HuH-7.5 (cell line): ENCODE measurements around the gene PDLIM4.
A peak's percentile ranks its signal among the peaks of the same experiment; 100 is the strongest.

Experiments used
- DNase-seq: peaks from one replicate; pipeline ENCODE4 v3.0.0; 2011; ENCODE audit warnings: low spot score

The PDLIM4 gene

DNA sequence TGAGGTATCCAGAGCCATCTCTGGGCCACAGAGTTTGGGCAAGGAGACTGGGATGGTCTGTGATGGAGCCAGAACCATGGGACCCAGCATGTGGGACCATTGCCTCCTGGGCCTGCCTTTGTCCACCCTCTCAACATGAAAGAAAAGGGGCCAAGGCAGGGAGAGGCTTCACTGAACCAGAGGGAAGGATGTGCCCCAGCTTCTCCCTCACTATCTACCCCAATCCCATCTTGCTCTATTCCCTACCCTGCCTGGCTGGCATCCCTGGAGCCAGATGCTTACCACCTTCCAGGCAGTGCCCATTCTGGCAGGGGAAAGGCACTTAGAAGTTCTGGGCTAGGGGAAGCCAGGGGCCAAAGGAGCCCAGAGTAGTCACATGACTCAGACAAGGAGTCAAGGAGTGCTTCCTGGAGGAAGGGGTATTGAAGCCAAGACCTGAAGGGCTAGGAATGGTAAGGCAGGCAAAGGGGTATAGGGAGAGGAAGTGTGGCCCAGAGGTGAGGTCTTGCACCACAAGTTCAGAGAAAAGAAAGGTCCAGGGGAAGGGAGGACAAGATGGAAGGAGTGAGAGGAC is 9.8 kb downstream of the PDLIM4 start:
- DNase-seq: no peak

DNA sequence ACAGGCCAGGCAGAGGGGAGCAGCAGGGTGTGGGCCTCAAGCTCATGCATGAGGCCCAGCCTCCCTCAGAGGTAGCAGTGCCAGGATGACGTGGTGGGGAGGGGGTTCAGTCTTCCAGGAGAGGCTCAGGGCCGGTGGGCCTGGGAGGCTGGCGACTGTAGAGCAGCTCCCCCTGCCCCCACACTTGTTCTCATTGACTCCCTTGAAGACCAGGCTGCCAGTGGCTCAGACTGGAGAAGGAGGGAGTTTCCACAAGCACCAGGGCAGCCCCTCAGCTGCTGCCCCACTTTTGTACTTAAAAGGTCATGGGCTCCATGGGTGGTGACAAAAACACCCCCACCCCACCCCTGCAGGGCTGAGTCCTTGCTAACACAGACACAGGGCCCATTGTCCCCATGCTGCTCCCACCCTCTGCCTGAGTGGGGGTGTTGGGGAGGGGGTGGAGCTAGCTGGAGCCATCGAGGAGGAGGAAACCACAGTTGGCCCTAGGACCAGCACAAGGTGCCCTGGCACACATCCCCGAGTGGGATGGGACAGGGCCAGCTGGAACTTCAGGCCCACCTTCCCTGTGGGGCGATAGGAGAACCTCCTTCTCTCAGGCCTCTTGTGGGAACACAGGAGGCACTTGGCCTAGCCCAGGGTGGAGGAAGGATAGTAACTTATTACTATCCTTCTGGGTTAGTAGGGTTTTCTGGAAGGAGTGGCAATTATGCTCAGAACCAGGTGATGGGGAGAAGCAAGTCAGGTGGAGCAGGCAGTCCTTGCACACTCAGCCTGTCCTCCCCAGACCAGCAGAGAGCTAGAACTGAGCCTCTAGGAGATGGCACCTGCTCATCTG is 10.7 kb downstream of the PDLIM4 start:
- DNase-seq: no peak

DNA sequence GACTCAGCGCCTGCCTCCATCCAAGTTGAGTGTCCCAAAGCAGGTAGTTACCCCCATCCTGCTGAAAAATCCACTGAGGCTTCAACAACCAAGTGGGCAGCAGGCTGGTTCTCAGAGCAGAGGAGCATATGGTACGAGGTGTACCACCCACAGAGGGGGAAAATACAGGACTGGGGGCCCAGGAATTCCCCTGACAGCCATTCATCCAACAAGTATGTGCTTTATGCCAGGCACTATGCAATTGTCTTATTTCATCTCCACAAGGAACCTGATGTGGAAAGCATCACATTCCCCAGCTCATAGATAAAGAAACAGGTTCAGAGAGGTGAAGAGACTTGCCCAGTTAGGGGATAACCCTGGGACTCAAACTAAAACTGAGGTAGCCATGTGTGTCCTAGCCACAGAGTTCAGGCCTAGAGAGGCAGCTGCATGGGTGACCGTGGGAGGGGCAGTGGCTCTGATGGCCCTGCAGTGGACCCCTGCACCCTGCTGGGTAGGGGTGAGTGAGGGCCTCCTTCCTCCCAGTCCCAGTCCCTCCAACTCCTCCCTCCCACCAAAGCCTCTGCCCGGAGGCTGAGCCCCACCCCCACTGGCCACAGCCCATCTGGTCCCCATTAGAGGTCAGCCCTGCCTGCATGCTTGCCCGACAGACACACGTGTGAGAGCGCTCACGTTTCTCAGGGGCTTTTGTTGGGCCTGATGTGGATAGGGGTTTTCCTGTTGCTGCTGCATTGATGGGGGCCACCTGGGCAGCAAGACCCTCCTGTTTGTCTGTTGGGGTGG is 11.5 kb downstream of the PDLIM4 start:
- DNase-seq: no peak

- DNase-seq: no peak
Measured at GRCh38 chr5:132269635-132270334, 12.3 kb downstream of the PDLIM4 start.

- DNase-seq: no peak
Measured at GRCh38 chr5:132270335-132270665, 12.8 kb downstream of the PDLIM4 start.

DNA sequence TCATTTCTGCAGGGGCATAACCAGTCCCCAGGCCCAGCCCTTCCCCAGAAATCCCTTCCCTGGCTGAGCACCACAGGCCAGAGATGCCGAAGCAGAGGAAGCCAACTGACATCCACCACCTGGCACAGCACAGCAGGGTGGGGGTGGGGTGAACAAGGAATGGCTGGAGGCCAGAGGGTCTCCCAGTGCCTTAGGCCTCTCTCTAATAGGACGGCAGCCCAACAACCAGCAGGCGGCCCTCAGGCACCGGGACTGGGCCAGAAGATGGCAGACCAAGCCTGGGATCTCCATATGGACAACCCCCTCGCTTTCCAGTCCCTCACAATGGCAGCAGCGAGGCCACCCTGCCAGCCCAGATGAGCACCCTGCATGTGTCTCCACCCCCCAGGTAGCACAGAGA is 13.2 kb downstream of the PDLIM4 start:
- no peak for DNase-seq

- no peak for DNase-seq
Measured at GRCh38 chr5:132271251-132272246, 14.1 kb downstream of the PDLIM4 start.

DNA sequence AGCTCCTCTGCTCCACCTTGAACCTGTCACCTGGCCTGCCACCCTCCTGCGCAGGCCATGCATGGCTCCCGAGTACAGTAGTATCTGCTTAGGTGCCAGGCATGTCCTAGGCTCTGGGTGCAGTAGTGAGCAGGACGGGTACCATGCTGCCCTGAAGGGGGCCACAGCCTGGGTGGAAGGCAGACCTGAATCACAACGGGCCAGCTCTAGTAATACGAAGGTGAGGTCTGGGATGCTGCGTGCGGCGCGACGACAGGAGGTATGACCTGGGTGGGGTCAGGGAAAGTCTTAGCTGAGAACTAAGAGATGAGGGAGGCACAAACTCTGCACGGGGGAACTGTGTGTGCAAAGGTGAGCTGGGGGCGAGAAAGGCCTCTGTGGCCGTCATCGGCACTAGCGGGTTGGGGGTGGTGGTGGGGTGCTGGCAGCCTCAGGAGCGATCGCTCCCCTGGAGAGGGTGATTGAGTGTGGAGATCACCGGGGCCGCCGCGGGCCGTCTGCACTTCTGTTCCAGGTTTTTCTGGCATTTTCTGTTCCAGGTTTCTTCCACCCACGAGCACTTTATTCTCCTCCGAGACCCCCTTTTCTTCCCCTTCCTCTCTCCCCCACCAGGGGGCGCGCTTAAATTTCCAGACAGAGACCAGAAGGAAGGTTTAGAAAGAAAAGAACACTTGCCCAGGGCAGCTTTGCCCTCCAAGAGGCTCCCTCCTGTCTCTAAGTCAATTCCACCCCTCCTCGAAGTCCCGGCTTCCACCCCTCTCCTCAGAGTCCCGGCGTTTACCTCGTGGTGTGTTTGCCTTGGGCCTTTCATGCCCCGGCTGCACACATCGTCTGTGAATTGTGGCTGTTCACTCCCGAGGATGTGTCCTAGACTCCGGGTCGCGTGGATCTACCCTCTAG is 15.1 kb downstream of the PDLIM4 start:
- DNase-seq: peak; percentile 76

GRCh38 chr5:132273631-132274030 is 16.1 kb downstream of the PDLIM4 start:
- no peak for DNase-seq

DNA sequence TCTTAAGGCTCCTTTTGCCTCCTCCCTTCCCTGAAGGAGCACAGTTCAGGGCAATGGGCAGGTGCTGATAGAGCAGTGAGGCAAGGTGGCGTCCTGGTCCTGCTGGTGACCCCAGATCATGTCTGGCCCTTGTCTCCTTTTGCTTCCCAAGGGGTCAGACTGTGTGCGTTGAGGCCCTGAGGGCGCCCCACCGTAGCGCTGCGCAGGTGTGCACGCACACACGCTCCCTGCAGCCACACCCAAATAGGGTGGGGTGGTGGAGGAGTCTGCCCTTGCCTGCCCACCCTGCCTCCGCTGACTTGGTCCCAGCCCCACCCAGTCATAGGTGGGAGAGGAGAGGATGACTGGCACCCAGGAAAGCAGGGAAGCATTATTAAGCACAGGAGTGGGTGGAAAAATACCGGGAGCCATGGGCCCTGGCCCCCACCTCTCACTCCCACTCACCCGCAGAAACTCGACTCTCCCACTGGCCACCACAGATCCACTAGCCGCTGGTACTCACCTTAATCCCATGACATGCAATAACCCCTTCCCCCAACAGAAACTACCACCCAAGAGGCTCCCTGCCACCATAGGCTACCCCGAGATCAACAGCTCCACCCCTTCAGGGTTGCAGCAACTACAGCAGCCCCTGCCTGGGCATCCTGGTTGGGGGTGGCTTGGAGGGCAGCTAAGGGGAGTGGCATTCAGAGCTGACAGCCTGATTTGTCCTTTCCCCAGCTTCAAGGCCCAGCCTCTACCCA is 16.7 kb downstream of the PDLIM4 start:
- no peak for DNase-seq

GRCh38 chr5:132275367-132276220 is 18.1 kb downstream of the PDLIM4 start:
- no peak for DNase-seq

DNA sequence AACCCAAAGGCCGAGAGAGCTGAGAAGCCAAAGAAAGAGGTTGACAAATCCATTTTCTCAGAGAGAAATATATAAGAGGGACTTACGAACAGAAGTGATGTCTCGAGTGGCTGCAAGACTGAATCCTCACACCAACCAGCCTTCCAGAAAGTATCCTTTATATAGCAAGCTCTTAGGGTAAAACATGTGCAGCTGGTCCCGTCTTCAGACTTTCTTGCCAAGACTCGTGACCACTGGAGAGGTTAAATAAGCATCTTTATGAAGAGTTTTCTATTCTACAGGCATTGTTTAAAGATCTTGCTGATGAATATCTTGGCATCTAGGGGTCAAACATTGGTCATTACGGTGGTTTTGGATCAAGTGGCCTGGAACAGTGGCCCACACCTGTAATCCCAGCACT is 19.8 kb downstream of the PDLIM4 start:
- DNase-seq: no peak

DNA sequence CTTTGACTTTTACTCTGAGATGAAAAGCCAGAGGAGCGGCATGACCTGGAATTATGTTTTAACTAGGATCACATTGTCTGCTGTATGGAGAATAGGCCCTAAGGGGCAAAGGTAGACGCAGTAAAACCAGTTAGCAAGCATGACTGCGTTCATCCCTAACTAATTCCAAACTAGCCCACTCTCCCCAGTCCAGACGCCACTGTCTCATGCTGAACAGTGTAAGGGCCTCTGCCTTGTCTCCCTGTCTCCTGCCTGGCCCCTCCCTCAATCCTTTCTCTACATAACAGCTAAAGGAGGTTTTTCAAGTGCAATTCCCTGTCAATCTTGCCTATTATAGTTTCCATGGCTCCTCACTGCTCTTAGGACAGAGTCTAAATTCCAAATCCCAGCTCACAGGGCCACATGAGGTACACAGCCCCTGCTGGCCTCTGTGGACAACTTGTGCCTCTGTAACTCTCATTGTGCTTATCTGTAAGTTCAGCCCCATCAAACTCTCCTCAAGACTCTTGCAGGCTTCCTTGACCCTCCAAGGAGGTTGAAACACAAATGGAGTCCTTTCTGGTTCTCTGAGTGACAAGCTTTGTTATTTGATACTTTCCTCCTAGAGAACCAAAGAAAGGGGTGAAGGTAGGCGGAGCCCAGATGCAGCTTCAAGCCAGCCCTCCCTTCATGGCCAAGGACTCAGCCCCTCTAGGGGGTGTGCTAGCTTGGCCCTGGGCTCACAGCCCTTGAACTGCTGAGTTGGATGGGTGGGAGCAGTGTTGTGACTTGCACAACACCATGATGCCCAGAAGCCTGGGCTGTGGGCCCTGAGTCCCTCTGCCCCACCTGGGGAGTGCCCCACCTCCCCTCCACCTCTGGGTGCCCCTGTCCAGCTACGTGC is 20.7 kb downstream of the PDLIM4 start:
- peak; percentile 43 for DNase-seq

DNA sequence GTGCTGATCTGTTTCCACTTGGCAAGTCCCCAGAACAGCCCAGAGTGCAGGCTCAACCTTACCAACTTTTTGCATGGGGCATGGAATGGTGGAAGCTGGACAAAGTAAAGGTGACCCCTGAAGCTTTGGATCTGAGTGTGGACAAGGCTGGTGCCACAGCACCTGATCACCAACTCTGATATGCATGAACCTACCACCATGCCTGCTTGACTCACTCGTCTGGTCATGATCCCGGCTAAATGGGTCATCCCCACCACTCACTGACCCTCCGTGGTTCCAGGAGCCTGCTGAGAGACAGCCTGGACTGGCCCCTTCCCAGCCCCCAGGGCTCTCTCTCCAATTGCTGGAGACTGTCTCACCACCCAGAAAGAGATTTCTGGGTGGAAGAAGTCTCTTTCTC is 22.3 kb downstream of the PDLIM4 start:
- no peak for DNase-seq

GRCh38 chr5:132280371-132281240 is 23.1 kb downstream of the PDLIM4 start:
- DNase-seq: no peak

- DNase-seq: no peak
Measured at GRCh38 chr5:132281856-132282614, 24.5 kb downstream of the PDLIM4 start.
